Bone marrow (tissue), 2 donors: Measurements from ENCODE around the gene NKD1.

ENCODE experiments used
- DNase-seq, 2 donors: peaks; one replicate each; lab custom pipeline; 2025; lab: John Stamatoyannopoulos, UW

NKD1 gene

DNA sequence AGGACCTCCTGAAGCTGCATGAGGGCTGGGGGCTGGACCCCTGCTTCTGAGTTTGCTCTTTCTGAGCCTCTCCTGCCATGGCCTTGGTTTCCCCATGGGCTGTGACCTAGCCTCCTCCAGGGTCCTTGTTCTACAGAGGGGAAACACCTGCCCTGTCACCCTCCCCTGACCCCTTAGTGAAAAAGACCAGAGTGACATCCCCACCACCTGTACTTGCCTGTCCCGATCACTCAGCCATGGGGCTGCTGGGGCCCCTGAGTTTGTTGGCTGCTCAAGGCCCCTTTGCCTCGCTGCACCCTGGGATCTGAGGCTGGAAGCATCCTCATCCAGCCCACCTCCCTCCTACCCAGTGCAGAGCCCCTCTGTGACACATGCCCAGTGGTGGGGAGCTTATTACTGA lies 146.0 kb downstream of the NKD1 start:
- DNase-seq = no peak

DNA sequence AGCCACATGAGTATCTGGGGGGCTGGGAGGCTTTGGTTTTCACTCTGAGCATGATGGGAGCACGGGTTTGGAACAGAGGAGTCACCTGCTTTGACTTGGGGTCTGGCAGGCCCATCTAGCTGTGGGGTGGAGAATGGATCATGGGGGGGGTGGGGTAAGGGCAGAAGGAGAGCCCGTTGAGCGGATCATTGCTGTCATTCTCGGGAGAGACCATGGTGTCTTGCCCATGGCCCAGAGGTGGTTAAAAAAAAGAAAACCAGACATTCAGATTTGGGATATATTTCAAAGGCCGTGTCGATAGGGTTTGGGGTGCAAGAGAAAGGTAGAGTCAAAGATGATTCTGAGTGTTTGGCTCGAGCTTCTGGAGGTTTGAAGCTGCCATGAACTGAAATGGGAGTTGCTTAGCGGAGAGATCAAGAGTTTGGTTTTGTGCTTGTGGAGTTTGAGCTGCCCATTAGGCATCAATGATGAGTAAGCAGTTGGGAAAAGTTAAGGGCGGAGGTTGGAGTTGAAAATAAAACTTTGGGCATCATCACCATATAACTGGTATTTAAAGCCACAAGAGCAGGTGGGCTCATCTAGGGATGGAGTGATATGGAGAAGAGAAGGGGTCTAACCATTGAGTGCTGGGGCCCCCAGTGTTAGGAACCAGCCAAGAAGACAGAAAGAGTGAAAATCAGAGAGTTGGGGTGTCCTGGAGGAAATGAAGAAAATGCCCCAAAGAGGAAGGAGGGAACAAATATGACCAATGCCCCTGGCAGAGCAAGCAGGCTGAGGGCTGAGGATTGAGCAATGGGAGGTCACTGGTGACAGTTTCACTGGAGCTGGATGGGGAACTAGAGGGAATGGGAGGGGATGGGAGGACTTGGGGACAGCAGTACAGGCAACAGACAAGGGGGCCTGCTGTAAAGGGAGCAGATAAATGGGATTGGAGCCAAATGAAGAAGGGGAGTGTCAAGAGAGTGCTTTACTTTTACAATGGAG lies 147.1 kb downstream of the NKD1 start:
- DNase-seq = peak in 1 of 2 donors; percentile 23

DNA sequence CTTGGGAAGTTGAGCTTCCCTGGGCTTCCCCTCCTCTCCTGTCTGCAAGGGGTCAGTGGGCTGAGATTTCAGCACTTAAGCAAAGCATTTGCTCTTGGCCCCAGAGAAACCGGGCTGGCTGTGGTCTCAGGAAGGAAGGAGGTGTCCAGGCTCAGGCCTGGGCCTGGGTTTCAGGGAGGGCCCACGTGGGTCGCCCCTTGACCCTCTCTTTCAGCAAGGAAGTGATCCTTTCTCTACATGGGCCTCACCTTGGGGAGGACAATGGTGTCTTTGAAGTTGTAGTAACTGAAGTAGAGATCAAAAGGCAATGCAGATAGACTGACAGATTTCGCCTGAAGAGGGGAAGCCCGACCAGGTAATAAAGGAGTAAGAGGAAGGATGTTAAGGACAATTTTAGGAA lies 147.9 kb downstream of the NKD1 start:
- DNase-seq = no peak

DNA sequence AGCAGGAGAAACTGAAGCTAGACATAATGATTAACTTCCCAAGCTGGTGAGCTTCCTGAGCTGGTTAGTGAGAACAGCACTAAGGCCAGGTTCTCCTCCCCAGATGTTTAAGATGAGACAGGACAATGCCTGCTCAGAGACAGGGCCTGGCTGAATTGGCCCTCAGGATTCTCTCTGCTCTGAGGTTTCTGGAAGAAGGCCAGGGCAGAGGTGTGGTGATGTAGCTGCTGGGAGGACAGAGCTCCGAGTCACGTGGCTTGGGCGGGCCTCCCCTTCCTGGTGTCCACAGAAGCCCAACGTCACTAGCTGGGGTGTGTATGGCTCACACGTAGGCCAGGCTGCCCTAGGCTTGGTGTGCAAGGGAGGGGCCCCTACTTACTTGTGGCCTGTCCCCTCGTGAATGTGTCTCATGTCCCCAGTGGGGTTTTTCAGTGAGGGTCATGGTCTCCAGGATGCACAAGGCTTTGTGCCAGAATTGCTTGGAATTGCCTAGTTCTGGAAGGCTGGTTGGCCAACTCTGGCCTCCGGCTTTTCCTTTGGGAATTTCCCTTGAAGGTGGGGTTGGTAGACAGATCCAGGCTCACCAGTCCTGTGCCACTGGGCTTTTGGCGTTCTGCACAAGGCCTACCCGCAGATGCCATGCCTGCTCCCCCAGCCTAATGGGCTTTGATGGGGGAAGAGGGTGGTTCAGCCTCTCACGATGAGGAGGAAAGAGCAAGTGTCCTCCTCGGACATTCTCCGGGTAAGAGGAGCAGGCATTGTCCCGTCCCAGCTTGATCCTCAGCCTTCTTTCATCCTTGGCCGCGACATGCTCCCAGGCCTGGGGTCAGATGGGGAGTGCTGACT lies 148.6 kb downstream of the NKD1 start:
- peak in 1 of 2 donors; percentile 62 for DNase-seq

DNA sequence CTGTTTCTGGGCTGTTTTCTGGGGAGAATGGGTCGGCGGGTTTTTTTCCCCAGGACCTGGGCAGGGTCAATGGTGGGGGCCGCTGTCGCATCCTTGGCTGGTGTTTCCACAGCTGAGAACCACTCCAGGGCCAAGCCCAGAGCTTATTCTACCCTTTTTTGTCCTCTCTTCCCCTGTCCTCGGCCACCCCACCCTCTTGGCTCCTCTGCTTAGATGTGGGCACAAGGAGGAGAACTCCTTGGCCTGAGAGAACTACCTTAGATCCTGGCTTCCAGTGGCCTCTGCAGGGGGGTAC lies 149.2 kb downstream of the NKD1 start:
- no peak for DNase-seq

DNA sequence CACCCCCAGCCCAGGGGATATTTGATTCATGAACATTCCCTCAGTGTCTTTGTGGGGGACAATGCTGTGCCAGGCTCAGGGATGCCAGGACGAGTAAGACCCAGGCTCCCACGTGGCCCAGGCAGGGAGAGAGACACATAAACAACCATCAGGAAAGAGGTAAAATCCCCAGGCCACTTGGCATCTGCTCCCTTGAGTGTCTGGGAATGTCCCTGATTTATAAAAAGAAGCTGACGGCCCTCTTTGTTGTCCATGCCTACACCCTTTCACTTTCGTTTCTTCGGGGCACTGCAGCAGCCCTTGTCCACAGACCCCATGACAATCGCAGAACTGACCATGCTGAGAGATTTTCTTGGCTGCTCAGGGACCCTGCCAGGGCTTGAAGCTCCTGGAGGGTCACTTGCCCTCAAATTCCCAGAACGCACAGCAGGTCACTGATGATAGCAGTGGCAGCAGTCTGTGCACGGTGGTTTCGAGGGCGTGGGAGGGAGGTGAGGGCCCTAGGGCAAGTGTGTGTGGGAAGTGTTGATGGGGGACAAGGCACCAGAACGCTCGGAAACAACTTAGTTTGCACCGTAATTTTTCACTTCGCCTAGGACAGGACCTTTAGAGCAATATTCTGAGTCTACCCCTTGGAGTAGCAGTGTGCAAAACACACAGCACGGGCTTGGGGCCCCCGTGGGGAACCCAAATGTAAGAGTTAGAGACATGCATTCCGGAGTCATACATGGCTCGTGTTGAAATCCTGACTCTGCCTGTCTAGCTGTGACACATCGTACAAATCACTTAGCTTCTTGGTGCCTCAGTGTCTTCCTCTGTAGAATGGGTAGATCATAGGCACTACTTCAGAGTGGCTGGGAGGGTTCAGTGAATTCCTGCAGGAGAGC lies 149.9 kb downstream of the NKD1 start:
- DNase-seq = peak in 1 of 2 donors; percentile 46
